HG03196 (cell line): ENCODE results near the gene CSTF2T.

Experiments used
- ATAC-seq: cut with Tn5 transposase; IDR thresholded peaks from one replicate; pipeline ENCODE4 v1.9.1; 2021; ENCODE audit not compliant: unreplicated experiment

The CSTF2T gene

DNA sequence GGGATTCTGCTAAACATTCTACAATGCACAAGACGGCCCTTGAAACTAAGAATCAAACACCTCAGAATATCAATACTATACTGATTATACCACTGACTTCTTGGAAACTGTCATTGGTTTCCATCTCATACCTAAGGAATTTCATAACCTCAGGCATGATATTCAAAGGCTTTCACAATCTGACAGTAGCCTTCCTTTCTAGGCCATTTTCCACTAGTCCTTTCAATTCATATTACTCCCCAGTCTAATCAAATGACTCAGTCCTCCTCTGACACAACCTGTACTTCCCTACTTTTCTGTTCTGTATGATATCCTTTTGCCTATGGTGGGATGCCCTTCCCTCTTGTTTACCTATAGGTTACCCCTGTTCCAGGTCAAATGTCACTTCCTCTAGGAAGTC lies 48.3 kb downstream of the CSTF2T start:
- no peak for ATAC-seq

DNA sequence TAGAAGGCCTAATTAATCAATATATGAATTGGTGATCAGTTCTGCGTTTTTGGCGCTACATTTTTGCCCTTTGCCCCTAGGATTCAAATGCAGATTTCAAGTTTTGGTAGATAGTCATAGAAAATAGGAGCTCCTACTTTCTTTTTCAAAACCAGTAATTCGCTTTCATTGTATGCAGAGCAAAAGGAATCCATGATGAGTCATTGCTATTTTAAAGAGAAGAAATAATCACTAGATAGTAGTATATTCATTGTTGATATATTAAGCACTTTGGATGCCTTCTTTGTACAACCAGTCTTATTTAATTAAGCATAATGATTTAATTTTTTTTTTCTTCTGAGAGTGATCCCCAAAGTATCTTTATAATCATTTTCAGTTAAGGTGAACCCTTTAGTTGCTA lies 50.3 kb downstream of the CSTF2T start:
- no peak for ATAC-seq
